Hypothalamus (tissue), 51 donors: Measurements from ENCODE around the gene SERPINA1.
"Not testable (repeated sequence)": the region's sequence is repeated elsewhere in the genome, so short reads cannot be mapped to it uniquely, and the experiment has no call there.

ENCODE experiments used
- DNase-seq, 51 donors: peaks; one replicate each; lab custom pipeline; 2025; lab: John Stamatoyannopoulos, UW

Gene SERPINA1

GRCh38 chr14:94374749-94375260 is 13.6 kb downstream of the SERPINA1 start:
- DNase-seq: no peak

GRCh38 chr14:94374116-94374515 is 14.3 kb downstream of the SERPINA1 start:
- no peak for DNase-seq

GRCh38 chr14:94373708-94374107 is 14.7 kb downstream of the SERPINA1 start:
- DNase-seq: no peak

GRCh38 chr14:94372021-94372605 is 16.3 kb downstream of the SERPINA1 start:
- no peak for DNase-seq

DNA sequence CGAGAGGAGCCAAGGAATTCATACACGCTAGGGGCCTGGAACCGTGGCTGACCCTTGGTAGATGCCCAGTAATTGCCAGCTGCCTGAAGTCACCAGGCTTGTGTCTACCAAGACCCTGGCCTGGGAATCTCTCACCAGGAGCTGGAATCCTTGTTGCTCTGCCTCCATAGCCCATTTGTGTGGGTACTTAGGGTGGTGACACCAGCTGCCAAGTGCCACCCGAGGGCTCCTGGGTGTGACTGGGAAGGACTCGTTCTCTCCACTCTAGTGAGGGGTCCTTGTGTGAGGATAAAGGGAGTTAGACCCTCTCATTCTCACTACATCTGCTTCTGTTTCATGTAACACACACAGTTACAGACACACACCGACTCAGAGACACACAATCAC is 17.9 kb downstream of the SERPINA1 start:
- no peak for DNase-seq

DNA sequence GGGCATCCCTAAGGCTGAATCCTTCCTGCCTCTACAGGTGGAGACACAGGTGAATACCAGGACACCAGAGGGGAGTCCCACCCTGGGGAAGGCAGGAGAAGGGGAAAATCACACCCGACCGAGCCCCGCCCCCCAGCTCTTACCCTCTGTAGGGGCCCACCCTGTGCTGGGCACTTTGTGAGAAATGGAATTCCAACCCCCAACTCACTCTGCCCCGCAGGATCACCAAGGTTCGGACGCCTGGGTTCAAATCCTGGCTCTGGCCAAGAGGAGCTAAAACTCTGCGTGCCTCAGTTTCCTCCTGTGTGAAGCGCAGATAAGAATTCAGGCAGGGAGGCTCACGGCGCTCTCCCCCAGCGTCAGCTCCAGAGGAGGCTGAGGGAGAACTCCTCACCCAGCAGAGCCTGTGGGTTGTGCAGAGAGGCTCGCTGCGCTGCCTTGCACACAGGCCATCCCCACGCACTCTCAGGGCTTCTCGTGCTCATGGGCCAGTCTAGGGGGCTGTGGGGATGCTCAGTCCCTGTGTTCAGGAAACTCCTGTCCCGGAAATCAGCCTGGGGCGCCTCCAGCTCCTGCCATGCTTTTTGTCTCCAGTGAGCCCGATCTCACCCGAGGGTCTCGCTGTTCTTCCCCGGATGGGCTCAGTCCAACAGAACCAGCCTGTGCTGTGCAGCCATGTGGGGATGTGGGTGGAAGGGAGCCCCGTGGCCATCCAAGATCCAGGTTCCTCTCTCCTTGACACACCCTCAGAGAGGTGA is 18.5 kb downstream of the SERPINA1 start:
- DNase-seq: not testable (repeated sequence)

DNA sequence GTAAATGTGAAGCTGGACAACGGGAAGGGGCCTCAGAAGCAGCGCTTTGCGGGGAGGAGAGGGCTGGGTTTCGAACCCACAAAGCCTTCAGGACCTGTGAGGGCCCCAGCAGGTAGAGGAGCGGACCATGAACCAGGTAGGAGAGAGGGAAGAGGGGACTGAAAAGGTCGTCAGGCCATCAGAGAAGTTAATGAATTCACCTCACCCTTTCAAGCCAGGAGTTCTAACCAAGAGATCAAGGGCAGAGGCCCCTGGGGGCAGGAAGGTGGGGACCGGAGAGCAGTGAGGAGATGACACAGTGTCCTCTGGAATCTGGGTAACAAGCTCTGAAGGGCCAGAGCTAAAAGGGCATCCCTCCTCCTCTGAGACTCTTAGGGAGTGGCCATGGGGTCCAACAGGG is 19.4 kb downstream of the SERPINA1 start:
- no peak for DNase-seq

DNA sequence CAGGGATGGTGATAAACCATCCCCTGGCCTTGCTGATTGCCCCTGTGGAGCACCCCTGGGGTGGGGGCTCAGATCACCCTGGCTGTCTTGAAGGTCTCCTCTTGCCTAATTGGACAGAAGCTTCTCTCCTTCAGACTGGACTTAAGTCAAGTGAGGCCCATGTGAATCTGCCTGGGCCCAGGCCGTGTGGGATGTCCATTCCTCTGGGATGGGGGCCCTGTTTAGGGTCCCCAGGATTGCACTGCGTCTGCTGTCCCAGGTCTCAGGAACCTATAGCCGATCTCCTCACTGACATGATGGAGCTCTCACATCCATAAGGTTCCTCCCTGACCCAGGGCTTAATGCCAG is 20.2 kb downstream of the SERPINA1 start:
- no peak for DNase-seq

DNA sequence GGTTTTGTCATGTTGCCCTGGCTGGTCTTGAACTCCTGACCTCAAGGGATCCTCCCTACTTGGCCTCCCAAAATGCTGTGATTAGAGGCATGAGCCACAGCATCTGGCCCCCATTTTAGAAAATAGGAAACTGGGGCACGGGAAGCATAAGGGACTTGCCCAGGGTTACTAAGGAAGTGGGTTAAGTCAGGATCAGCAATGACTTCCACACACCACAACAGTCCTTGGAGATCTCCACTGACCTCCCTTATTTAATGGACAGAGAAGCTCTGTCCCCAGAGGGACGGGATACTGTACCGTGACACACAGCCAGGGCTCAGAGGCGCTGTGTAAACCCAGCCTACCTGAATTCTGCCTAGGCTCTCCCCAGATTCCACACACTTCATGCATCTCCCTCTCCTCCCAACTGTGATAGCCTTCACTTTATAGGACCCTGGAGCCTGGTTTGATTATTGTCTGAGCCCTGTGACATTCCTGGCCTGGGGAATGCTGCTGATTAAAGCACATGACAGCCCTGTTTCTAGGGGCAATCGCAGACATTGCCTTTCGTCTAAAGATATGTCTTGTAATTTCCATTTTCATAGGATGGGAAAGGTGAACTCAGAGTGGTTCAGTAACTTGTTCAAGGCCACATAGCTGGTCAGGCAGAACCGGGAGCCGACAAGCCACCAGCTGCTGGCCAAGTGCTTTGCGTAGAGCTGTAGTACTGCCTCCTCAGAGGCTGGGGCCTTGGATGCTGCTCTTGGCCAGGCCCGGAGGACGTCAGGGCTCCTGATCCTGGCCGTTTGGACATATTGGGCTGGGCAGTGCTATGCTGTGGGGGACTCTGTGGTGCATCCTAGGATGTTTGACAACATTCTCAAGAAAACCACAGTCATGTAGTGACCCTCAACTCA is 20.8 kb downstream of the SERPINA1 start:
- no peak for DNase-seq

DNA sequence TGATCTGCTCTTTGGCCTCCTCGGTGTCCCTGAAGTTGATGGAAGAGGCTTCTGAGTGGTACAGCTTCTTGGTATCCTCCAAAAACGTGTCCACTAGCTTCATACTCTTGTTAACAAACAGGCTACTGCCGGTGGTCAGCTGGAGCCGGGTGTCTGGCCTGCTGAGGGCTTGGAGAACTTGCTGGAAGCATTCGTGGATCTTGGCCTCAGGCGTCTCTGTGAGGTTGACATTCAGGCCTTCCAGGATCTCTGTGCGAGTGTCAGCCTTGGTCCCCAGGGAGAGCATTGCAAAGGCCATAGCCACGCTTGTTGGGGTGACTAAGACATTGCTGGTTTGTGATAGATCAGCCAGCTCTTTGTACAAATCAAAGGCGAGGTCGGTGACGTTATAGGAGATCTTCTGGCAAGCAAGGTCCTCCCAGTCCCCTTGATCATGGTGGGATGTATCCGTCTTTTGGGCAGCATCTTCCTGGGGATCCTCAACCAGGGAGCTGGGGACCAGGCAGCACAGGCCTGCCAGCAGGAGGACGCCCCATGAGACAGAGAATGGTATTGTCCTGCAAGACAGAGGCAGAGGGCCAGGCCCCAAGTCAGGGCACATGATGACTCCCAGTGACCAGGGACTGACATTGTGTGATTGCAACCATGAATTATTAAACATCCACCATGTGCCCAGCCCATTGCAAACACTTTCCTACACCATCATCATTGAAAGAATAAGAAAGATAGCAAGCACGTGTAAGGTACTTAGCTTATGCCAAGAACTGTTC is 22.1 kb downstream of the SERPINA1 start, which contains the start of gene SERPINA2:
TSS of gene SERPINA2 (minus strand) at position 553 of the 770 bp plus-strand sequence.
- peak in 3 of 51 donors; percentile 10 to 34 (median 16) for DNase-seq

- no peak for DNase-seq
Measured at GRCh38 chr14:94365624-94366023, 22.8 kb downstream of the SERPINA1 start.

DNA sequence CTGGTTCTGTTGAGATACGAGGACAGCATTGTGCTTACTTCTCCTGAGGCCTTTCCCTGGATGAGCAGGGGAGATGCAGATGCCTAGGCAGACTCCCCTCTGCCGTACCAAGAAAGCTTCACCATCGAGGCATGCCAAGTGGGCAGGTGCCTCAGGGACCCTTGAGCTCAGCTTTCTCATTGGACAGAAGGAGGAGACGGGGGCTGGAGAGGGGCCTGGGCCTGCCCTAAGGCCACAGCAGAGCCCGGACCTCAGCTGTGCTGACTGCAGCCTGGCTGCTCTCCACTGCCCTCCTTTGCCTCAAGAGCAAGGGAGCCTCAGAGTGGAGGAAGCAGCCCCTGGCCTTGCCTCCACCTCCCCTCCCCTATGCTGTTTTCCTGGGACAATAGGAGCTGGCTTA is 23.4 kb downstream of the SERPINA1 start:
- DNase-seq: no peak

GRCh38 chr14:94364037-94364436 is 24.4 kb downstream of the SERPINA1 start:
- no peak for DNase-seq

DNA sequence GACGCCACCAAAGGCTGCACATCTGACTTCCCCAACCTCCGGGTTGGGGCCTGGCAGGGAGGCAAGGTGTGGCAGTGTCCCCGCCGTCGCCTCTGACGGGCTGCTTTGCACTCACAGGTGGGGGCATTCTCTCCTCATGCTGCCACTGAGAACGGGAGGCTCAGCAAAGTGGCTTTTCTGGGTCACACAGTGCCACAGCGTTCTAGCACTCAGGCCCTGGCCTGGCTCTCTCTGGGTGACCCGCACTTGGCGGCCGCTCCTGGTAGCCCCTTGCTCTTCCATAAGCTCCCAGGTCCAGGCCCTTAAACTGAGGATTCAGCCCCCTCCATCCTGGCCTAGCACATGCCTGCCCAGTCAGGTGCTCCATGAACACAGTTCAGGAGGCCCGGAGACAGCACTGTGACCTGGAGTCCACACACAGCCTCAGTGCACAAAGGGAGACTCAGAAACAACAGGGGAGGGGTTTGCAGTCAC is 25.2 kb downstream of the SERPINA1 start:
- no peak for DNase-seq

GRCh38 chr14:94362614-94363133 is 25.7 kb downstream of the SERPINA1 start:
- no peak for DNase-seq

DNA sequence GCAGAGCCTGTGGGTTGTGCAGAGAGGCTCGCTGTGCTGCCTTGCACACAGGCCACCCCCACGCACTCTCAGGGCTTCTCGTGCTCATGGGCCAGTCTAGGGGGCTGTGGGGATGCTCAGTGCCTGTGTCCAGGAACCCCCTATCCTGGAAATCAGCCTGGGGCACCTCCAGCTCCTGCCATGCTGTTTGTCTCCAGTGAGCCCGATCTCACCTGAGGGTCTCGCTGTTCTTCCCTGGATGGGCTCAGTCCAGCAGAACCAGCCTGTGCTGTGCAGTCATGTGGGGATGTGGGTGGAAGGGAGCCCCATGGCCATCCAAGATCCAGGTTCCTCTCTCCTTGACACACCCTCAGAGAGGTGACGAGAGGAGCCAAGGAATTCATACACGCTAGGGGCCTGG is 26.7 kb downstream of the SERPINA1 start:
- DNase-seq: no peak

- DNase-seq: no peak
Measured at GRCh38 chr14:94360945-94361565, 27.3 kb downstream of the SERPINA1 start.

DNA sequence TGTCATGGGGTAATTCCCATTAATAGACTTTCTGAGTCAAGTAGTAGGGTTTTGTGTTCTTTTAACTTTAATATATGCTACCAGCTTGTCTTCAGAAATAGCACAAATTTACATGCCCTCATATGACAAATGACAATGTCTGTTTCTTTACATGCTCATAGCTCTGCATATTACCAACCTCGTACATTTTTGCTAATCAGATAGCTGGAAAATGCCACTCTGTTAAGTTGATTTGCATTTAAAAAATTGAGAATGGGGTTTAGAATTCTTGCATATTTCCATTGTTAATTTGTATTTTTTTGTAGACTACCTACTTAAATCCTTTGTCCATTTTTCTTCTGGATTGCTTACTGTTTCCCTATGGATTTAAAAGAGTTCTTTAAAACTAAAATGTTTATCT is 31.2 kb downstream of the SERPINA1 start:
- DNase-seq: no peak

- no peak for DNase-seq
Measured at GRCh38 chr14:94356379-94357056, 31.9 kb downstream of the SERPINA1 start.
